HG02571 (cell line): Measurements from ENCODE around the gene TTC19.
"Not testable (repeated sequence)": the region's sequence is repeated elsewhere in the genome, so short reads cannot be mapped to it uniquely, and the experiment has no call there.

Experiments
- ATAC-seq: cut with Tn5 transposase; IDR thresholded peaks from one replicate; pipeline ENCODE4 v1.9.1; 2021; ENCODE audit warnings: mild to moderate bottlenecking, moderate library complexity; ENCODE audit not compliant: unreplicated experiment

The TTC19 gene

DNA sequence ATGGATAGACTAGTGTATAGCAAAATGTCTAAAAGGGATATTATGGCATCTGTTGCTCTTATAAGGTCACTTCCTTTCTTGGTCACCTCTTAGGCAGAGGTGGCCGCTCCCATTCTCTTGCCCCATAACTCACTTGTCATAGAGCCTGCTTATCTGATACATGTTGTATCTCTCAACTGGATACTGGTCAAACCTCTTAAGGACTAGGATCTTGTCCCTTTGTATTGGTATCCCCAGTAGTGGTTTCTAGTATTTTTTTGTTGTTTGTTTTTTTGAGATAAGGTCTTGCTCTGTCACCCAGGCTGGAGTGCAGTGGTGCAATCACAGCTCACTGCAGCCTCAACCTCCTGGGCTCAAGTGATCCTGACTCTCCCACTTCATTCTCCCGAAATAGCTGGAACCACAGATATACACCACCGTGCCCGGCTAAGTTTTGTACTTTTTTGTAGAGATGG is 27.1 kb upstream of the TTC19 start:
- no peak for ATAC-seq

- ATAC-seq: no peak
These were observed 26.6 kb upstream of the TTC19 start for GRCh38 chr17:15973016-15973415.

DNA sequence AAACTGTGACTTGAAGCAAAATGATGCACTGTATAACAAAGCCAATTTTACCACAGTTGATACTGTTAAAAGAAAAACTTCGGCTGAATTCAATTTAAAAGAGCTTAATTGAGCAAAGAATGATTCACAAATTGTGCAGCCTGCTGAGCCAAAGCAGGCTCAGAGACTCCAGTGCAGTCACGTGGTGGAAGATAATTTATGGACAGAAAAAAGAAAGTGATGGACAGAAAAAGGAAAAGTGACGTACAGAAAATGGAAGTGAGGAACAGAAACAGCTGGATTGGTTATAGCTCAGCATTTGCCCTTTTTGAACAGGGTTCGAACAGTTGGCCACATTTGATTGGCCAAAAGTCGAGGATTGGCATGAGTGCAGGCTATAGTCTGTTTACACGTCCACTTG is 25.8 kb upstream of the TTC19 start:
- ATAC-seq: no peak

- ATAC-seq: no peak
These were observed 21.7 kb upstream of the TTC19 start for GRCh38 chr17:15977894-15978293.

- no peak for ATAC-seq
These were observed 21.0 kb upstream of the TTC19 start for GRCh38 chr17:15978606-15979005.

DNA sequence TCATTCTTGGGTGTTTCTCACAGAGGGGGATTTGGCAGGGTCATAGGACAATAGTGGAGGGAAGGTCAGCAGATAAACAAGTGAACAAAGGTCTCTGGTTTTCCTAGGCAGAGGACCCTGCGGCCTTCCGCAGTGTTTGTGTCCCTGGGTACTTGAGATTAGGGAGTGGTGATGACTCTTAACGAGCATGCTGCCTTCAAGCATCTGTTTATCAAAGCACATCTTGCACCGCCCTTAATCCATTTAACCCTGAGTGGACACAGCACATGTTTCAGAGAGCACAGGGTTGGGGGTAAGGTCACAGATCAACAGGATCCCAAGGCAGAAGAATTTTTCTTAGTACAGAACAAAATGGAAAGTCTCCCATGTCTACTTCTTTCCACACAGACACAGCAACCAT is 20.6 kb upstream of the TTC19 start:
- not testable (repeated sequence) for ATAC-seq

DNA sequence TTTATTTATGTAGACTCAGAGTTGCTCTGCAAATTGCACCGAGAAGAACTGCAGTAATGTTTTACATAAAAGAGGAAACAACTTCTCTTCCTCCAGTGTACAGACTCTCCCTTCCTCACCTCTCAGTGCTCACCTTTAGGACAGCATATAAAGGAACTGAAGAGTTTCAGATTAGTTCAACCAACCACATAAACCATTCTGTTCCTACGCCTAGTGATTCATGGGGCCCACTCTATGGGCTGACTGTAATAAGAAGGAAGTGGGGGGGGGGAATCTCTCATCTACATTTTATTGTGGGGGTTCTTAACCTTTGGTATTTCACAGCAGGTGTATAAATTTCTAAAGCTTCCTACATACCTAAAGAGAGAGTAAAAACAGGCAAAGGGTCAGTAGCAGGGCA is 18.4 kb upstream of the TTC19 start:
- no peak for ATAC-seq

- no peak for ATAC-seq
These were observed 17.7 kb upstream of the TTC19 start for GRCh38 chr17:15981646-15982580.

GRCh38 chr17:15996322-15996721 is 3.3 kb upstream of the TTC19 start:
- ATAC-seq: no peak

- ATAC-seq: no peak
These were observed 1.5 kb upstream of the TTC19 start for GRCh38 chr17:15998031-15998562.

DNA sequence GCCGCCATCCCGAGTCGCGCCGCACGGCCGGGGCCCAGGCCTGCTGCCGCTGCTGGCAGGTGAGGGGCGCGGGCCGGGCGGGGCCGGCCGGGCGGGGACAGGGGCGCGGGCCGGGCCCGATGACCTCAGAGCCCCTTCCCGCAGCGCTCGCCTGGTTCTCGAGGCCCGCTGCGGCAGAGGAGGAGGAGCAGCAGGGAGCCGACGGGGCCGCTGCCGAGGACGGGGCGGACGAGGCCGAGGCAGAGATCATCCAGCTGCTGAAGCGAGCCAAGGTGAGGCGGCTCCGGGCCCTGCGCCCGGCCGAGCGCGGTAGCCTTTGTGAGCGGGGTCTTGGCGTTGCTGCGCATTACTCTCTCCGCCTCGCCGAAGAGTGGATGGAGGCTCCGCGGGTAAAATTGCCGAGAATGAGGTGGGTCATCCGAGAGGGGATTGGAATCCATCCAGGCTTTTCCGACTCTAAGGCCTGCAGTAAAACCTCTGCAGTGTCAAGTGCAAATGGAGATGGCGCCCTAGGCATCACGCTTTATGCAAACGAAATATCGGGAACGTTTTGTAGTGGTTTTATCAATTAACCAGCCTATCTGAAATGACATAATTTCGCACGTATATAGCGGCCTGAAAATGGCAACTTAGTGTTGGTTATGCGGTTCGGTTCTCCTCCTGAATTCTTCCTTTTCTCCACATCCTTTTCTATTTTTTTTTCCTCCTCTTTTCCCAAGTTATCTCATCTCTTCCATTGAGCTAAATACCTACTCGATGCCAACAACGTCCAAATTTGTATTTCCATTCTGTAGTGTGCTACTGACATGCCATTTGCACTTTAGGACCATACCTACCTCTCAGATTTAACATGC is 577 bp downstream of the TTC19 start:
- peak; percentile 34 for ATAC-seq

DNA sequence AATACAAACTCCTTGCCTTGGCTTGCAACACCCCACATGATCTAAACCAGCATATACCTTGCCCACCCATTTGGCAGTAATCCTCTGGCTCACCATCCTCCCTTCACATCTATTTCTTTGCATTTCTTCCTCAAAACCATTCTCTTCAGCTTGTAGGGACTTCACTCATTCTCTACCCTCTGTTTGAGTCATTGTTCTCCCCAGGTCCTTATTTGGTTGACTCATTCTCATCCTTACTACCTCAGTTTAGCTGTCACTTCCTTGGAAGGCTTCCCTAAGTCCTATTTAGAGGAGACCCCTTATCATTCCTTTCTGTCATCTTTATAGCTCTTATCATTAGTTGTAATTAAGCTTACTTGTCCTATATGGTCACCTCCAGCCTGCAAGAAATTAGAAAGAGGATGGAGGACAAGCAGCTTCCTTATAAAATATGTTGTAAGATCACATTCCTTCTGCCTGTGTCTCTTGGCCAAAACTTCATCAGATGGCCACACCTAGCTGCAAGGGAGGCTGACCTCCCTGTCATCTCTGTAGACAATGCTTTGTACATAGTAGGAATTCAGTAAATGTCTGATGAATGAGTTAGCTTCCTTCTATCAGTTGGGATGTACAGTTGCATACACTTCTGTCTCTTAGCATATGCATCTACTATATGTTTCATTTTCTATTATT is 1.7 kb downstream of the TTC19 start:
- no peak for ATAC-seq

GRCh38 chr17:16002708-16003260 is 3.2 kb downstream of the TTC19 start:
- ATAC-seq: no peak

GRCh38 chr17:16003841-16004240 is 4.2 kb downstream of the TTC19 start:
- ATAC-seq: no peak

- no peak for ATAC-seq
These were observed 6.0 kb downstream of the TTC19 start for GRCh38 chr17:16005636-16006035.

- no peak for ATAC-seq
These were observed 7.8 kb downstream of the TTC19 start for GRCh38 chr17:16007439-16007838.

GRCh38 chr17:16013943-16014407 is 14.4 kb downstream of the TTC19 start:
- ATAC-seq: no peak

GRCh38 chr17:16019347-16019746 is 19.7 kb downstream of the TTC19 start:
- ATAC-seq: no peak

DNA sequence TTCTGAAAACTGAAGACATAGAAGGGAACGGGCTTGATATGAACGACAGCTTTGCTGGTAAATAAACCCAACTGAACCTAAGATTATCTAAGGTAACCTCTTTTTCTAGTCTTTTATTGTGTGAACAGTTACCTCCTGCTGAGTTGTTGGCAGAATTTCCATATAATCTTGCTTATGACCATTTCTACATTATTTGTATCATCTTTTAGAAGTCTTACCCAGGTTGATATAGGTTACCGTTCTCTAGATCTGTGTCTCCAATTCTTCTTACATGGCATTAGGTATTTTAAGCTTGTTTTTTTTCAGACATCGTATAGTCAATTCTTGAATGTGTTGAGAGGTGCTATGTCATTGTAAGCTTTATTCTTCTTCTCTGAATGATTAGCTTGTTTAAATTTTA is 24.3 kb downstream of the TTC19 start:
- no peak for ATAC-seq

DNA sequence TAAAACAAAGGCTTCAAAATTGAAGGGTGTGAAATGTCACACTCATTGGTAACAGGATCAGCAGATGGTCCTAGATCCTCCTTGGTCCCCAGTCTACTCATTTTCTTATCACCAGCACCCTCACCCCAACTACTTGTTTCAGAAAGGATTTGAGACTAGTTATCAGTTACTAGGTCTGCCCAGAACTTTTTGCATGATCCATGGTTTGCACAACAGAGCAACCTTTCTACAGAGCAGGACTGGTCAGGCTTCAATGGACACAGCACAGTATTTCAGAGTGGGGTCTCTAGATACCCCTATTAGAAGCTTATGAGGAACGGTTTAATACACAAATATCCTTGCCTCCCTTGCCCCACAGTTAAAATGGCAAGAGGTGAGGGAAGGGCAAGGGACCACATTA is 25.6 kb downstream of the TTC19 start:
- no peak for ATAC-seq

DNA sequence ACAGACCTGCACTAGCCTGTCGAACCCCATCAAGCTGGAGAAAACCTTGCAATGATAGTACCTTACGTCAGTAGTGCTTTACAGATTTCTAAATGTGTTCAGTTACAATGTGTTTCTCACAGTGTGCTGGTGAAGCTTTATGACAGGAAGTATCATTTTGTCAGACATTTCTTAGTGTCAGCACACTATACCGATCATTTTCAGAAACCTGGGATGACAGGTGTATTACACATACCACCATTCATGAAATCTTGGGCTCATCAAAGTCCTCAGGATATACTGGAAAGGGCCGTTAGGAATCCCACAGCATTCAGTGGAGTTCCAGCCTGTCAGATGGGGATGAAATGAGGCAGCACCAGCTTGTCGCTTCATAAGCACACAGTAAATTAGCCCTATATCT is 27.3 kb downstream of the TTC19 start:
- no peak for ATAC-seq
